K562 (cell line): Measurements from ENCODE around the gene TRMT44. TPM values are rescaled to one million over a fixed set of nuclear protein-coding genes. Genes with fewer than 3 reads are reported as not detected.

Experiments
- ATAC-seq: fragments of 200-7000 bp; cut with Tn5 transposase; 3 replicates; pipeline ENCODE4 v1.9.1; 2020; ENCODE audit warnings: moderate library complexity
- BruUV-seq: library from RNA; stranded (reverse); fragments of 400-500 nt; replicated peaks from 2 replicates; lab custom pipeline; 2021; lab: Mats Ljungman, UMichigan
- CTCF ChIA-PET: fragments of 300-600 bp; formaldehyde crosslinking; extraction: SDS; loops from one replicate; lab custom pipeline; 2021; ENCODE audit warnings: low intra/inter-chr PET ratio; lab: Yijun Ruan, JAX
- POLR2A ChIA-PET: fragments of 300-600, 350-650 bp; sonication (Branson Sonifier 250); formaldehyde crosslinking; extraction: SDS; loops from one replicate; lab custom pipeline; 2021; ENCODE audit warnings: antibody characterized with exemption, inconsistent platforms; lab: Yijun Ruan, JAX
- DNase-seq, 4 experiments: peaks; one replicate each; pipeline versions ENCODE4 v3.0.0 to v3.0.0-alpha.2; 2011 to 2018; ENCODE audit warnings: low spot score in 3 of 4, mixed read lengths in 3 of 4; ENCODE audit errors: extremely low read depth in 1 of 4
- FAIRE-seq: peaks from 2 replicates; lab custom pipeline; 2011; peaks lifted over from hg19 to GRCh38; lab: Jason Lieb, UNC
- H2AFZ ChIP-seq: 2 replicates; pipeline ENCODE4 v1.6.0; 2011; ENCODE audit warnings: low read depth, low read length, control low read depth, inconsistent platforms
- H3K27ac ChIP-seq: fragments of 200-600 bp; 3 replicates; pipeline ENCODE4 v1.8.0; 2011; ENCODE audit warnings: low read depth, mild to moderate bottlenecking, control low read depth, inconsistent platforms, low read length, moderate library complexity, mixed read lengths; ENCODE audit errors: extremely low read depth
- H3K27me3 ChIP-seq, 2 experiments: fragments of 300-600 bp in 1 of 2; 2 replicates in 1 of 2; 3 replicates in 1 of 2; pipeline versions ENCODE4 v1.6.0 to v1.8.0; 2011; ENCODE audit warnings: inconsistent platforms in 2 of 2, low read length in 2 of 2, mild to moderate bottlenecking in 1 of 2, mixed read lengths in 1 of 2, moderate library complexity in 1 of 2; ENCODE audit not compliant: control insufficient read depth in 2 of 2, insufficient read depth in 2 of 2
- H3K36me3 ChIP-seq: fragments of 300-600 bp; 3 replicates; pipeline ENCODE4 v1.8.0; 2011; ENCODE audit warnings: mild to moderate bottlenecking, low read length, inconsistent platforms; ENCODE audit not compliant: control insufficient read depth, insufficient read depth
- H3K4me1 ChIP-seq, 2 experiments: fragments of 200-600 bp in 1 of 2; replicated peaks in 1 of 2; 2 replicates in 1 of 2; 3 replicates in 1 of 2; pipeline versions ENCODE4 v1.5.1 to v1.8.0; 2011; ENCODE audit warnings: inconsistent platforms in 2 of 2, low read length in 2 of 2, mild to moderate bottlenecking in 1 of 2, mixed read lengths in 1 of 2, moderate library complexity in 1 of 2; ENCODE audit not compliant: control insufficient read depth in 2 of 2, insufficient read depth in 2 of 2
- H3K4me2 ChIP-seq: 2 replicates; pipeline ENCODE4 v1.6.1; 2011; ENCODE audit warnings: low read length, control low read depth, inconsistent platforms, mixed read lengths; ENCODE audit not compliant: insufficient read depth
- H3K4me3 ChIP-seq: fragments of 200-600 bp; sonication (generic), shearing (Covaris generic); 2 replicates; pipeline ENCODE4 v1.5.1; 2016; ENCODE audit warnings: control low read depth, inconsistent platforms
- H3K79me2 ChIP-seq: fragments of 200-600 bp; 3 replicates; pipeline ENCODE4 v1.8.0; 2011; ENCODE audit warnings: low read length, inconsistent platforms; ENCODE audit not compliant: control insufficient read depth, insufficient read depth
- H3K9ac ChIP-seq, 2 experiments: 2 replicates each; pipeline versions ENCODE4 v1.6.0 to v1.6.1; 2011; ENCODE audit warnings: low read depth in 2 of 2, low read length in 2 of 2, control low read depth in 1 of 2, inconsistent platforms in 1 of 2, mild to moderate bottlenecking in 1 of 2, mixed read lengths in 1 of 2; ENCODE audit not compliant: insufficient read depth in 1 of 2
- H3K9me1 ChIP-seq: one replicate; pipeline ENCODE4 v1.6.0; 2011; ENCODE audit warnings: inconsistent platforms, mild to moderate bottlenecking, low read length, moderate library complexity; ENCODE audit not compliant: control insufficient read depth, insufficient read depth
- H3K9me3 ChIP-seq: replicated peaks from 2 replicates; pipeline ENCODE4 v1.5.1; 2011; ENCODE audit warnings: low read depth, low read length, inconsistent platforms; ENCODE audit not compliant: control insufficient read depth, insufficient read depth
- H4K20me1 ChIP-seq: replicated peaks from 2 replicates; pipeline ENCODE4 v1.6.1; 2011; ENCODE audit warnings: low read length, inconsistent platforms, mixed read lengths; ENCODE audit not compliant: control insufficient read depth, insufficient read depth
- IRF2 ChIP-seq: sonication (generic); formaldehyde crosslinking; IDR thresholded peaks from 2 replicates; pipeline ENCODE4 v1.8.1; 2022; ENCODE audit warnings: mild to moderate bottlenecking, missing genetic modification reagents
- MEF2D ChIP-seq: conservative IDR thresholded peaks from 2 replicates; pipeline ENCODE4 v1.6.1; 2016; ENCODE audit warnings: low read depth, missing genetic modification characterization, missing compliant biosample characterization
- POLR2AphosphoS5 ChIP-seq: IDR thresholded peaks from 2 replicates; pipeline ENCODE4 v1.6.1; 2011; ENCODE audit warnings: mild to moderate bottlenecking, low read depth, low read length, moderate library complexity; ENCODE audit not compliant: control insufficient read depth, insufficient read depth
- POLR2G ChIP-seq: fragments of 200-400 bp; formaldehyde crosslinking; IDR thresholded peaks from 2 replicates; pipeline ENCODE4 v1.6.1; 2017; ENCODE audit warnings: low read depth, mild to moderate bottlenecking, antibody characterized with exemption, low read length, moderate library complexity
- TRIM28 ChIP-seq: fragments of 450-650 bp; IDR thresholded peaks from 2 replicates; pipeline ENCODE4 v1.6.1; 2017
- WGBS: fragments of 100-300 bp; shearing (Covaris generic); methylation state at CpG from one replicate; pipeline ENCODE4 v1.1.6; 2016; ENCODE audit warnings: low coverage, mixed read lengths; ENCODE audit not compliant: insufficient coverage; ENCODE audit errors: missing lambda C conversion rate; 5-methylcytosine and 5-hydroxymethylcytosine counted together
- in situ Hi-C: fragments of 300-500 bp; cut with MboI; formaldehyde crosslinking; loops from 4 replicates; pipeline ENCODE4 v1.15.0; 2018; ENCODE audit warnings: inconsistent platforms, mixed read lengths
- intact Hi-C: fragments of 100-400 bp; cut with micrococcal nuclease; formaldehyde crosslinking; loops from 2 replicates; pipeline ENCODE4 v1.14.2; 2022
- polyA plus RNA-seq, 8 experiments: library from polyadenylated mRNA; depleted of rRNA in 4 of 8; stranded (reverse) in 5 of 8; unstranded in 3 of 8; fragments of >200 nt; fragmentation: Nextera tagmentation in 2 of 8; fragmentation: Illumina TruSeq in 1 of 8; extraction: Ambion mirVana in 2 of 8; extraction: Trizol in 1 of 8; gene quantifications; 2 replicates each; pipeline versions ENCODE4 v1.2.1 to v1.2.3, GENCODE V29; 2011 to 2014; ENCODE audit warnings: inconsistent platforms in 1 of 8, missing spikeins in 1 of 8
- total RNA-seq, 7 experiments: library from RNA; depleted of rRNA in 6 of 7; stranded (reverse); fragments of >200 nt in 6 of 7; fragmentation: Illumina TruSeq in 2 of 7; extraction: Trizol in 2 of 7; gene quantifications; 2 replicates each; pipeline versions ENCODE4 v1.2.1 to v1.2.3, GENCODE V29; 2011 to 2021; ENCODE audit warnings: low replicate concordance in 1 of 7
- TF ChIP-seq, protein P1 (sequence below): sonication (generic); formaldehyde crosslinking; IDR thresholded peaks from 2 replicates; pipeline ENCODE4 v1.8.0; 2022; ENCODE audit warnings: missing genetic modification reagents, mild to moderate bottlenecking, borderline replicate concordance
- TF ChIP-seq, protein P2 (sequence below): sonication (generic); formaldehyde crosslinking; IDR thresholded peaks from 2 replicates; pipeline ENCODE4 v1.8.1; 2023; ENCODE audit warnings: mild to moderate bottlenecking, missing genetic modification reagents
- TF ChIP-seq, protein P3 (sequence below): fragments of 250-450 bp; sonication (Bioruptor Pico); IDR thresholded peaks from 2 replicates; pipeline ENCODE4 v1.5.0; 2022; ENCODE audit warnings: mild to moderate bottlenecking

Gene TRMT44
- total and polyA plus RNA-seq, 9 of the 15 experiments (the other 6 are each of a cell fraction or from before 2014, with no cell fraction given): 1.2 to 18.6 (median 10.0) TPM

DNA sequence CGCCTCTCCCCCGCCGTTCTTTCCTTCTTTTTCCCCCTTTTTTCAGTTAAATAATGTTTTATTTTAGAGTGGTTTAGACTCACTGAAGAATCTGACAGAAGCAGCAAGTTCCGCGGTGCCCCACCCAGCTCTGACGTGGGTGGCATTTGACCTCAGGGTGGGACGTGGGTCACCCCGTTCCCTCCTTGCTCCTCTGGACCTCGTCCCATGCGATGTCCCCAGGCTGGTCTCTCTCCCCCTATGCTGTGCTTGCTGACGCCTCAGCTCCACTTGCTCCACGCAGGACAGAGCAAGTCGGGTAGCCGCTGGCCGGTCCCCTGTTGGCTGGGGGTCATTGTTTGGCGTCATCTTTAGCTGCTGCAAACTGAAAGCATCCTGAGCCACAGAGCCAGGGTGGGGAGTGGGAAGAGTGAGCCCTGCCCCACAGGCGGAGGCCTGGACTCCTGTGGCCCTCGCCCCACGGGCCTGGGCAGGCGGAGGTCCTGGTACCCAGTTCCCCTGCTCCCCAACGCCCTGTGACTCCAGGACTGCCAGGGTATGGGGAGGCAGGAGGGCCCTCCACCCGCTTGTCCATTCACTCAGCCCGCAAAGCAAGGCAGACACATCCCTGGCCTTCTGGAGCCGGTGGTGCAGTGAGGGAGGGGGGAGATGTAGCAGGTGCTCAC lies 30.8 kb downstream of the TRMT44 start:
- CTCF ChIA-PET: no interaction called here
- Histone ChIP-seq H3K4me3 (no peak overlapping the region), H3K9ac (no peak overlapping the region; a peak in 1 of 4 replicates), H3K9me3 (no peaks in the 10 kb centered on the region), H3K27me3 (no peaks in the 10 kb centered on the region), H3K36me3 (peaks cover 45% of the 10 kb centered on the region; the same call in 1 of the 3 replicates), H4K20me1 (0 out of 2 replicates have a peak, but pooled peaks cover 3% of the 10 kb centered on the region), H3K9me1 (no peaks in the 10 kb centered on the region), H3K79me2 (no peaks in the 10 kb centered on the region), H2AFZ (no peak overlapping the region), H3K27ac (no peak overlapping the region), H3K4me2 (no peak overlapping the region), H3K4me1 (peaks cover 0 to 37% of the 10 kb centered on the region in 2 experiments; a peak in 4 of 5 replicates)
- in situ Hi-C loops (no loop called here), intact Hi-C loops (no loop called here)
- FAIRE-seq: no peak
- TF ChIP-seq IRF2 (CRISPR knock-in tag) (no peak), POLR2G (peak; percentile 28), TRIM28 (no peak), MEF2D (tag) (no peak), POLR2AphosphoS5 (0 out of 2 replicates have a peak, but pooled peaks have one; percentile 9)
- TF ChIP-seq, protein P1, sequence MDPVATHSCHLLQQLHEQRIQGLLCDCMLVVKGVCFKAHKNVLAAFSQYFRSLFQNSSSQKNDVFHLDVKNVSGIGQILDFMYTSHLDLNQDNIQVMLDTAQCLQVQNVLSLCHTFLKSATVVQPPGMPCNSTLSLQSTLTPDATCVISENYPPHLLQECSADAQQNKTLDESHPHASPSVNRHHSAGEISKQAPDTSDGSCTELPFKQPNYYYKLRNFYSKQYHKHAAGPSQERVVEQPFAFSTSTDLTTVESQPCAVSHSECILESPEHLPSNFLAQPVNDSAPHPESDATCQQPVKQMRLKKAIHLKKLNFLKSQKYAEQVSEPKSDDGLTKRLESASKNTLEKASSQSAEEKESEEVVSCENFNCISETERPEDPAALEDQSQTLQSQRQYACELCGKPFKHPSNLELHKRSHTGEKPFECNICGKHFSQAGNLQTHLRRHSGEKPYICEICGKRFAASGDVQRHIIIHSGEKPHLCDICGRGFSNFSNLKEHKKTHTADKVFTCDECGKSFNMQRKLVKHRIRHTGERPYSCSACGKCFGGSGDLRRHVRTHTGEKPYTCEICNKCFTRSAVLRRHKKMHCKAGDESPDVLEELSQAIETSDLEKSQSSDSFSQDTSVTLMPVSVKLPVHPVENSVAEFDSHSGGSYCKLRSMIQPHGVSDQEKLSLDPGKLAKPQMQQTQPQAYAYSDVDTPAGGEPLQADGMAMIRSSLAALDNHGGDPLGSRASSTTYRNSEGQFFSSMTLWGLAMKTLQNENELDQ (CRISPR knock-in tag): no peak
- TF ChIP-seq, protein P2, sequence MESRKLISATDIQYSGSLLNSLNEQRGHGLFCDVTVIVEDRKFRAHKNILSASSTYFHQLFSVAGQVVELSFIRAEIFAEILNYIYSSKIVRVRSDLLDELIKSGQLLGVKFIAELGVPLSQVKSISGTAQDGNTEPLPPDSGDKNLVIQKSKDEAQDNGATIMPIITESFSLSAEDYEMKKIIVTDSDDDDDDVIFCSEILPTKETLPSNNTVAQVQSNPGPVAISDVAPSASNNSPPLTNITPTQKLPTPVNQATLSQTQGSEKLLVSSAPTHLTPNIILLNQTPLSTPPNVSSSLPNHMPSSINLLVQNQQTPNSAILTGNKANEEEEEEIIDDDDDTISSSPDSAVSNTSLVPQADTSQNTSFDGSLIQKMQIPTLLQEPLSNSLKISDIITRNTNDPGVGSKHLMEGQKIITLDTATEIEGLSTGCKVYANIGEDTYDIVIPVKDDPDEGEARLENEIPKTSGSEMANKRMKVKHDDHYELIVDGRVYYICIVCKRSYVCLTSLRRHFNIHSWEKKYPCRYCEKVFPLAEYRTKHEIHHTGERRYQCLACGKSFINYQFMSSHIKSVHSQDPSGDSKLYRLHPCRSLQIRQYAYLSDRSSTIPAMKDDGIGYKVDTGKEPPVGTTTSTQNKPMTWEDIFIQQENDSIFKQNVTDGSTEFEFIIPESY (CRISPR knock-in tag): no peak
- TF ChIP-seq, protein P3, sequence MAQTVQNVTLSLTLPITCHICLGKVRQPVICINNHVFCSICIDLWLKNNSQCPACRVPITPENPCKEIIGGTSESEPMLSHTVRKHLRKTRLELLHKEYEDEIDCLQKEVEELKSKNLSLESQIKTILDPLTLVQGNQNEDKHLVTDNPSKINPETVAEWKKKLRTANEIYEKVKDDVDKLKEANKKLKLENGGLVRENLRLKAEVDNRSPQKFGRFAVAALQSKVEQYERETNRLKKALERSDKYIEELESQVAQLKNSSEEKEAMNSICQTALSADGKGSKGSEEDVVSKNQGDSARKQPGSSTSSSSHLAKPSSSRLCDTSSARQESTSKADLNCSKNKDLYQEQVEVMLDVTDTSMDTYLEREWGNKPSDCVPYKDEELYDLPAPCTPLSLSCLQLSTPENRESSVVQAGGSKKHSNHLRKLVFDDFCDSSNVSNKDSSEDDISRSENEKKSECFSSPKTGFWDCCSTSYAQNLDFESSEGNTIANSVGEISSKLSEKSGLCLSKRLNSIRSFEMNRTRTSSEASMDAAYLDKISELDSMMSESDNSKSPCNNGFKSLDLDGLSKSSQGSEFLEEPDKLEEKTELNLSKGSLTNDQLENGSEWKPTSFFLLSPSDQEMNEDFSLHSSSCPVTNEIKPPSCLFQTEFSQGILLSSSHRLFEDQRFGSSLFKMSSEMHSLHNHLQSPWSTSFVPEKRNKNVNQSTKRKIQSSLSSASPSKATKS: no peak
- DNase-seq: no peak
- POLR2A ChIA-PET: interaction anchor here (0.6 to 1.7 kb wide), 5 partner anchors 17 to 210 kb away, joined by 3 to 9 read pairs (median 3); partner anchors contain the start of gene CPZ
- 85% methylated on average over 14 of the region's 24 CpGs for whole genome bisulfite sequencing
- BruUV-seq: no TSS peak
- ATAC-seq: no peak
